Activated naive CD4-positive, alpha-beta T cell (primary cell): ENCODE results near the gene TMEM145.

ENCODE experiments used
- DNase-seq, 4 experiments: peaks; one replicate each; lab custom pipeline; 2025; lab: John Stamatoyannopoulos, UW

Gene TMEM145

GRCh38 chr19:42288881-42289555, 24.1 kb upstream of the TMEM145 start:
- no peak for DNase-seq

GRCh38 chr19:42289556-42290041, 23.5 kb upstream of the TMEM145 start:
- DNase-seq, result no peak

GRCh38 chr19:42290136-42290522, 23.0 kb upstream of the TMEM145 start:
- DNase-seq, result no peak

GRCh38 chr19:42290523-42291434, 22.3 kb upstream of the TMEM145 start:
- peak in 3 of 4 experiments; percentile 32 to 62 (median 33) for DNase-seq

GRCh38 chr19:42291435-42291810, 21.7 kb upstream of the TMEM145 start:
- DNase-seq, result no peak

GRCh38 chr19:42292042-42292960, 20.8 kb upstream of the TMEM145 start:
- DNase-seq, result no peak

- no peak for DNase-seq
Measured at GRCh38 chr19:42292963-42293362, 20.1 kb upstream of the TMEM145 start.

- DNase-seq, result no peak
Measured at GRCh38 chr19:42293540-42293939, 19.6 kb upstream of the TMEM145 start.

- DNase-seq, result no peak
Measured at GRCh38 chr19:42293948-42294347, 19.2 kb upstream of the TMEM145 start.

GRCh38 chr19:42294471-42295137, 18.5 kb upstream of the TMEM145 start:
- no peak for DNase-seq

GRCh38 chr19:42295342-42295741, 17.8 kb upstream of the TMEM145 start:
- DNase-seq, result no peak

GRCh38 chr19:42295831-42296525, 17.1 kb upstream of the TMEM145 start:
- peak; percentile 86 to 93 (median 92) for DNase-seq

GRCh38 chr19:42297039-42297438, 16.1 kb upstream of the TMEM145 start:
- DNase-seq, result no peak

- DNase-seq, result no peak
Measured at GRCh38 chr19:42301646-42302203, 11.4 kb upstream of the TMEM145 start, which contains the start of gene PRR19. PRR19 (plus strand) TSS chr19:42302132; CDS start chr19:42309585, 7,453 bp downstream.

GRCh38 chr19:42303101-42303464, 10.0 kb upstream of the TMEM145 start:
- DNase-seq, result no peak

- no peak for DNase-seq
Measured at GRCh38 chr19:42303876-42304275, 9.2 kb upstream of the TMEM145 start.

GRCh38 chr19:42306646-42307045, 6.5 kb upstream of the TMEM145 start:
- no peak for DNase-seq

GRCh38 chr19:42309686-42310085, 3.4 kb upstream of the TMEM145 start:
- DNase-seq, result no peak

GRCh38 chr19:42311657-42312056, 1.5 kb upstream of the TMEM145 start:
- no peak for DNase-seq

- no peak for DNase-seq
Measured at GRCh38 chr19:42312370-42312769, 739 bp upstream of the TMEM145 start.
